G401 (cell line): Measurements from ENCODE around the gene OR10J4. TPM values are rescaled to one million over a fixed set of nuclear protein-coding genes. Genes with fewer than 3 reads are reported as not detected.

Experiments used
- DNase-seq: peaks from one replicate; pipeline ENCODE4 v3.0.0-alpha.2; 2015; ENCODE audit warnings: low spot score
- in situ Hi-C: cut with HindIII; loops from 2 replicates; pipeline ENCODE4 v1.10.0; 2016; ENCODE audit warnings: low sequenced_read_pairs, mixed read lengths
- total RNA-seq: library from RNA; depleted of rRNA; stranded (reverse); fragments of >200 nt; shearing (Covaris generic); gene quantifications from 2 replicates; pipeline ENCODE4 v1.2.3, GENCODE V29; 2014; rRNA removed

Gene OR10J4
- total RNA-seq, 1 experiment from 2014 or later: not detected

DNA sequence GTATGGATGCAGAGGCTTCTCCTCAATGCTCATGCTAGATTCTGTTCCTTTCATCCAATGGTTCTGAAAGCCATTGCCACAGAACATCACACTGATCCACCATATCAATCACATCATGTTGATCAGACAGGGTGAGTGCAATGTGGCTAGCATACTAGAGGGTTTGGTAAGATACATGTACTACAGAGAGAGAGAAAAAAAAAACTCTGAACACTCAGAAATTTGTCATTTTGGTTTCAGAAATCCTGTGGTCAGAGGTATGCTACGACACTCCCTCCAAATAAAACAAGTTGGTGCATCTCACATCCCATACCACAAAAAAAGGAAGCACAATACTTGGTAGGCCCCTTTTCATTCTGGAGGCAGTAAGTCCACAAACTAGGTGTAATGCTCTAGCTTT lies 42.9 kb downstream of the OR10J4 start:
- in situ Hi-C loops: no loop called here
- no peak for DNase-seq

Other genes with a start within 250 kb of the OR10J4 start
- gene ACKR1, start 227.3 kb upstream of the OR10J4 start, total RNA-seq: not detected in 2 replicates
- not detected in 2 replicates for gene FCER1A, start 129.9 kb upstream of the OR10J4 start, total RNA-seq
- gene OR10J1, start 7.5 kb downstream of the OR10J4 start, total RNA-seq: not detected in 2 replicates
- not detected in 2 replicates for gene OR10J5, start 103.8 kb downstream of the OR10J4 start, total RNA-seq
- not detected in 2 replicates for gene APCS, start 155.6 kb downstream of the OR10J4 start, total RNA-seq